ENCODE data around the gene SAMD4B.

The SAMD4B gene

DNA sequence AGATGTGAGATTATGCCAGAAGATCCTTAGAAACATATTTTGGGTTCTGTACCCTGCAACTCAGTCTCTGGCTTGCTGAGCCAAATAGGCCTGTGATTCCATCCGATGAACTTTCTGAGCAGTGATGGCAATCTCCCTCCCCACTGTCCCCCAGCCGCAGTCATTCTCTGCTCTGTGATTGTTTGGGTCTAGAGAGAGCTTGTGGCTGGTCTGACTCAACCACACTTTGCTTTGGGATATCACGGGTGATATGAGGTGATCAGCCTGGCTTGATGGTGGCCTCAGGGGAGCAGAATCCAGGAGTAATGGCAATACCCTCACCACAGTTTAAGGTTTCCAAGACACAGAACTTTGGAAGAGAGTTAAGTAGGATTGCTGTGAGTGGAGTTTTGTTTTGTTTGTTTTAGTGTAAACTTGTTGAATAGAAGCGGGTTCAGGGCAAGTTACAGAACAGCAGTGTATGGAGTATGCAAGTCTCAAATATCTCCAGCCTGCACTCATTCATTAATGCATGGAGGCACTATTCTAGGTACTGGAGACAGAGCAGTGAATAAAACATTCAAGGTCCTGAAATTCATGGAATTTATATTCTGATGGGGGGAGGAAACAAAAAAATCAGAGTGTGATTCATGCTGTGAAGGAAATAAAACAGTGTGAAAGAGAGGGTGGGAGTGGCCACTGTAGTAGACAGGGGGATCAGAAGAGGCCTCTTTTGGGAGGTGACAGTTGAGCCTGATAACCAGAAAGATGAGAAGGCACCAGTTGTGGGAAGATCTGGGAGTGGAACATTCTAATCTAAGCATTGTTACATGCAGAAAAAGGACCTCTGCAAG lies 5.3 kb downstream of the SAMD4B start:
- no peak overlapping the region for H3K4me3 ChIP-seq (ENCODE audit: low read length)

DNA sequence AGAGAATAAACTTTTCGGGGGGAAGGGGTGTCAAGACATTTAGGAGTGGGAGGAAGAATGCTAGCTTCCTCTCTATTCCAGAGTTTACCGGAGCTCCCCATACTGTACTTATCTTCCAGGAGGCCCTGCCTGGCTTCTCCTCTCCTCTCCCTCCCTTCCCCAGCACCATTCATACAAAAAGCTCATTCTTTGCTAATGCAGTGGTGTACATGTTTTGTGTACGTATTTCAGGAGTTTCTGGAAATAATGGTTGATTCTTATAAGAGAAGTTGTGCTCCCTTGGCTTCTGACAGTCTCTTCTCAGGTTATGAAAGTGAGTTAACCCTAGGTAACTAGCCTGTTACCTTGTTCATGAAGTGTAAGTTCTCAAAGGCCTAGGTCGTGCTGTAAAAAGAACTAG lies 7.1 kb downstream of the SAMD4B start:
- TF ChIP-seq, protein P1, sequence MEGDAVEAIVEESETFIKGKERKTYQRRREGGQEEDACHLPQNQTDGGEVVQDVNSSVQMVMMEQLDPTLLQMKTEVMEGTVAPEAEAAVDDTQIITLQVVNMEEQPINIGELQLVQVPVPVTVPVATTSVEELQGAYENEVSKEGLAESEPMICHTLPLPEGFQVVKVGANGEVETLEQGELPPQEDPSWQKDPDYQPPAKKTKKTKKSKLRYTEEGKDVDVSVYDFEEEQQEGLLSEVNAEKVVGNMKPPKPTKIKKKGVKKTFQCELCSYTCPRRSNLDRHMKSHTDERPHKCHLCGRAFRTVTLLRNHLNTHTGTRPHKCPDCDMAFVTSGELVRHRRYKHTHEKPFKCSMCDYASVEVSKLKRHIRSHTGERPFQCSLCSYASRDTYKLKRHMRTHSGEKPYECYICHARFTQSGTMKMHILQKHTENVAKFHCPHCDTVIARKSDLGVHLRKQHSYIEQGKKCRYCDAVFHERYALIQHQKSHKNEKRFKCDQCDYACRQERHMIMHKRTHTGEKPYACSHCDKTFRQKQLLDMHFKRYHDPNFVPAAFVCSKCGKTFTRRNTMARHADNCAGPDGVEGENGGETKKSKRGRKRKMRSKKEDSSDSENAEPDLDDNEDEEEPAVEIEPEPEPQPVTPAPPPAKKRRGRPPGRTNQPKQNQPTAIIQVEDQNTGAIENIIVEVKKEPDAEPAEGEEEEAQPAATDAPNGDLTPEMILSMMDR (IDR thresholded peaks at IDR 0.05; ENCODE audit: insufficient read depth, low read depth, low read length, missing control alignments), result no peak
- no peak overlapping the region for H3K4me3 ChIP-seq (ENCODE audit: low read length)
- DNase-seq (ENCODE audit: low read depth), result no peak

More for the DNA sequence above, 5.3 kb downstream of the SAMD4B start:
- DNase-seq (ENCODE audit: low read depth), result no peak
- TF ChIP-seq, protein P1 (IDR thresholded peaks at IDR 0.05; ENCODE audit: insufficient read depth, low read depth, low read length, missing control alignments), result no peak

DNA sequence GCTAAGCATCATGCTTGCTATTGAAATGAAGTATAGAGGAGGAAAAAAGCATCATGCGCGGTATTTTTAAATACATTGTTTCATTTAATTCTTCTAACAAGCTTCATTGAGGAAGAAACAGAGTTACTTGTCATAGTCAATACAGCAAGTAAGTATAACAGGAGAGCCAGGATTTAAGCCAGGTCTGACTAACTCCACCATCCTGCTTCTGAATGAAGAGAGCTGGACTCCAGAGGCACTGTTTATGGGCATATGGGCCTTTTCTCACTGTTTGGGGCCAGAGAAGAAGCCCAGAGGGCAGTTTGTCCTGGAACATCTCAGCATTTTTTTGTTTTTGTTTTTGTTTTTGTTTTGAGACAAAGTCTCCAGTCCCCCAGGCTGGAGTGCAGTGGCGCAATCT lies 7.9 kb downstream of the SAMD4B start:
- no peak overlapping the region for H3K4me3 ChIP-seq (ENCODE audit: low read length)
- TF ChIP-seq, protein P1 (IDR thresholded peaks at IDR 0.05; ENCODE audit: insufficient read depth, low read depth, low read length, missing control alignments), result no peak
- no peak for DNase-seq (ENCODE audit: low read depth)

DNA sequence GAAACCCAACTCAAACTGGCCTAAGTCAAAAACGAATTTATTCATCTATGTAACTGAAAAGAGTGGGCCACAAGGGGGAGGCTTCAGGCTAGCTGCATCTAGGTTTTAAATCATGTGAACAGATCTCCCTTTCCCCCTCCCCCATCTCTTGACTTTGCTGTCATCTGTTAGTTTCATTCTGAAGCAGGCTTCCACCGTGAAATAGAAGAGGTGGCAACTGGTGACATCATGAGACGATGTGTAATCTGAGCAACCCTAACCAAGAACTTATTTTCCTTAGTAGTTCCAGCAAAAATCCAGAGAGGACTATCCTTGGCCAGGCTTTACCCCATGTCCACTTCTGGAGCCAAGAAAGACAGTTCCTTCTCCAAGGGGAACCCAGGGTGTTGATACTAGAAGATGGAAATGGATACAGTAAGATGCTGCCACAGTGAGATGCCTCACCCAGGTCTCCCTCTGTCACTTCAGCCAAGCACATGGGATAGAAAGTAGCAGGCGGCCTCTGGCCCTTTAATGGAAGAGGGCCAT lies 9.4 kb downstream of the SAMD4B start:
- DNase-seq (ENCODE audit: low read depth), result no peak

DNA sequence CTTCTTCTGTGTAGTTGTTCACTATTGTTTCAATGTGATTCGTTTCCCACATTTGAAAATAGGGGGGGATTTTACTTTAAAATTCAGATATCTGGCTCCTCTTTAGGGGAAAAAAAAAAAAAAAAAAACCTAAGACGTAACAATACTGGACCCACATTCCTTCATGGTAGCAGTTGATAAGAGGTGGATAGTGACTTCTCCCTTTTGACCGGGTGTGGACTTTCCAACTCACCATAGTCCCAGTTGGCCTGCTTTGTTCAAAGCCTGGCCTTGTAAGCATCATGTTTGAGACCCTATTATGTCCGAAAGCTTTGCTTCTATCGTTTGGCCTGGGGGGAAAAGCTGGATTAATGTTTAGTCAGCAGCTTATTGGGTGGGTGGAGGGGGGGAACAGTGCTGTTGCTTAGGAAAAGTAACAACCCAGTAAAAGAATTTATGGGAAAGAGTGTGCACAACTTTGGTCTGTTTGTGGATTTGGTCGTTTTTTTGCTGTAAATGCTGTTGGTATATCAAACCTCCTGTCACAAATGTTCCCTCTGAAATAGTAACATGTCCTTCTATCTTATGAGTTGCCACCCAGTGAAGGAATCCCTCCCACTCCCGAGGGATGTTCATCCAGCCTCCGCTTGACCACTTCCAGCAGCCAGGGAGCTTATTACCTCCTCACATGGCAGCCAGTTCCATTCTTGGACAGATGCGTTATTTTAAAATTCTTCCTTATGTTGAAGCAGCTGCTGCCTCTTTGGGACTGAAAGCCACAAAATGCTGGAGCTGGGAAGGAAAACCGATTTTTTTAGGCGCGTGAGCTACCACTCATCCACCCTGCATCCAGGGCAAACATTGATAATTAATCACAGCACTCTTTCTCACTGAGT lies 10.4 kb downstream of the SAMD4B start:
- TF ChIP-seq, protein P1 (IDR thresholded peaks at IDR 0.05; ENCODE audit: insufficient read depth, low read depth, low read length, missing control alignments), result no peak
- DNase-seq (ENCODE audit: low read depth), result no peak
- H3K4me3 ChIP-seq (ENCODE audit: low read length), result no peak overlapping the region

More for the DNA sequence above, 9.4 kb downstream of the SAMD4B start:
- TF ChIP-seq, protein P1 (IDR thresholded peaks at IDR 0.05; ENCODE audit: insufficient read depth, low read depth, low read length, missing control alignments), result no peak
- H3K4me3 ChIP-seq (ENCODE audit: low read length), result no peak overlapping the region

DNA sequence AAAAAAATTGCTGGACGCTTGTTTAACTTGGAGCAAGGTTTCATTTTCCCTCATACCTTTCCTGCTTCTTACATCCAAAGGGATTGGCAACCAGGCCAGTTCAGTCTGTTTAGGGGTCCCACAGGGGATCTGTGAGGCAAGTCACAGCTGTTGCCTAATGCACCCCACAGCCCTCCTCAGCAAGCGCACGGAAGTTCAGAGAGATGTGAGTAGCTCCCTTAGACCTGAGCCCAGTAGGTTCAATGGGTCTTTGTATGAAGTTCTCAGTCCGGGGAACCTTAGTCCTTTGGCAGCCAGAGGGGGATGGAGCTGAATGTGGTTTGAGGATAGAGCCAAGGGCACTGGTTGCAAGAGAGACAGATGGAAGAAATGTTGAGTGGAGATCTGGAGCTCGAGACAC lies 13.0 kb downstream of the SAMD4B start:
- TF ChIP-seq, protein P1 (IDR thresholded peaks at IDR 0.05; ENCODE audit: insufficient read depth, low read depth, low read length, missing control alignments), result no peak
- no peak for DNase-seq (ENCODE audit: low read depth)
- H3K4me3 ChIP-seq (ENCODE audit: low read length), result no peak overlapping the region

All from epithelial cell of esophagus (primary cell).